GM19023 (cell line): ENCODE measurements around the gene MEX3B.
"Not testable (repeated sequence)": the region's sequence is repeated elsewhere in the genome, so short reads cannot be mapped to it uniquely, and the experiment has no call there.

Experiments
- ATAC-seq: cut with Tn5 transposase; IDR thresholded peaks from one replicate; pipeline ENCODE4 v1.9.1; 2021; ENCODE audit warnings: mild to moderate bottlenecking, moderate library complexity; ENCODE audit not compliant: unreplicated experiment

The MEX3B gene

DNA sequence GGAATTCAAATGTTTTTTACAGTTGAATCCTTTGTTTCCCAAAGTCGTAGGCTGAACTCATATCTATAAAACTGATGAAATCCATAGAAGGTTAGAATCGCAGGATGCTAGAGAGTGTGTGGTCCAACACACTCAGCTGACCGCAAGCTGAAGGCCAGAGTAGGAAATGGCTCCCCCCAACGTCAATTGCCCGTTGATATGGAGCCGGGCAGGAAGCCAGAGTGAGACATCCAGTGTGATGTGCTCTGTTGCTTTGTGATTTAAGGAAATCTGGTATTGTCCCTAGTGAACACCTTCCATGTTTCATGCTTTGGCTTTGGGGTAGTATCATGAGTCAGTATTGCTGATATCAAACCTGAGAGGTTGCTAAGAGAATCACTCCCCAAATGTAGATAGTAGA, 5.8 kb upstream of the MEX3B start:
- no peak for ATAC-seq

DNA sequence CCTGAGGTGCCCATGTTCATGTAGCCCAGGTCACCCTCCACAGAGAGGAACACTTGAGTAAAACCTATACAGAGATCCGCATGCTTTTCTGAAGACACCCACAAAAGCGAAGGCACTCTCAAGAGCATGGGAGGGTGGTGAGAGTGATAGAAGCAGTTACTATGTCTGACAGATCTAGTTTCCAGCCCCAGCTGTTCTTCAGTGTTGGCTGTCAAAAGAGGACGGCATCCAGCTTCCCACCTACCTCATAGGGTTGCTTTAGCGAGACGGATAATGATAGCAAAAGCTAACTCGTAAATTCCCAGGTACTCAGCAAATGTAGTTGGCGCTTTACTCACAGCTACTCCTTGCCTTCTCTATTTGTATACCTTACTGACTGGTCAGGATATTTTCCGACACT, 3.0 kb upstream of the MEX3B start:
- no peak for ATAC-seq

DNA sequence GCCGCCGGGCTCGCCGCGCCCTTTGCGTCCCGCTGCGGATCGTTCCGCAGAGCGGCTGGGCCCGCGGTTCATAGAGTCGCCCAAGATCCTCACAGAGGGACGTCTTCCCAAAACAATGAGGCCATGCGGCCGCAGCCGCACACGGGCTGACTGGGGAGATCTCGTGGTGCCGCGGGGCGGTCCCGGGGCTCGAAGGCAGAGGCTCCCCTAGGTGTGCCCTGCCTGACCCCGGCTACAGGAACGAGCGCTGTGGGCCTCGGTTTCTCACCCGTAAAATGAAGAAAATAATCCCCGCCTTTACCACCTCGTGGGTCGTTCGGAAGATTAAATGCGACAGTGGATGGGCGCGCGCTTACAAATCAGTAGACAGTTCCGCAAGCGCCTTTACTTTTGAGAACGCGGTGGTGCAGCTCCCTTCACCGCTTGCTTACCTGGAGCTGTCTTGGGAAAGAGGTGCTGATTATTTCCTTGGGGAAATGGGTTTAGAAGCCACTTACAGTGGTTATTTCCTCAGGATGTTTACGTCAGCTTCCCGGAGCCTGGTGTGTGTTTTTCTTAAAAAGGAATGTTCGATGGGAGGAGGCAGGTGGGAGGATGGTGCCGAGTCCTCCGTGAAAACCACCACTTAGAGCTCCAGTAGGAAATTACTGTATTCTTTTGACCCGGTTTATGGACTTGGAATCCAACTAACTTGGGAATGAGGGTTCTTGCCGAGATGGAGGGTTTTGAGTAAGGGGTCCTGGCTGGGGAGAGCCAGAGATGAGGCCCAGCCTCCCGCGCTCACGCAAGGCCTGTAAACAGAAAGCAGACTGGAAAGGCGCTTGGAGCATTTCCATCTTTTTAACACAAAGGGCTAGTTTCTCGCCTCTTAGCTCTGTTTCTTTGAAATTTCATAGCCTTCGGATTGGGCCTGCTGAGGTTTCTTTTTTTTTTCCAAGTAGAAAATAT, 1.9 kb upstream of the MEX3B start:
- peak; percentile 0 for ATAC-seq

DNA sequence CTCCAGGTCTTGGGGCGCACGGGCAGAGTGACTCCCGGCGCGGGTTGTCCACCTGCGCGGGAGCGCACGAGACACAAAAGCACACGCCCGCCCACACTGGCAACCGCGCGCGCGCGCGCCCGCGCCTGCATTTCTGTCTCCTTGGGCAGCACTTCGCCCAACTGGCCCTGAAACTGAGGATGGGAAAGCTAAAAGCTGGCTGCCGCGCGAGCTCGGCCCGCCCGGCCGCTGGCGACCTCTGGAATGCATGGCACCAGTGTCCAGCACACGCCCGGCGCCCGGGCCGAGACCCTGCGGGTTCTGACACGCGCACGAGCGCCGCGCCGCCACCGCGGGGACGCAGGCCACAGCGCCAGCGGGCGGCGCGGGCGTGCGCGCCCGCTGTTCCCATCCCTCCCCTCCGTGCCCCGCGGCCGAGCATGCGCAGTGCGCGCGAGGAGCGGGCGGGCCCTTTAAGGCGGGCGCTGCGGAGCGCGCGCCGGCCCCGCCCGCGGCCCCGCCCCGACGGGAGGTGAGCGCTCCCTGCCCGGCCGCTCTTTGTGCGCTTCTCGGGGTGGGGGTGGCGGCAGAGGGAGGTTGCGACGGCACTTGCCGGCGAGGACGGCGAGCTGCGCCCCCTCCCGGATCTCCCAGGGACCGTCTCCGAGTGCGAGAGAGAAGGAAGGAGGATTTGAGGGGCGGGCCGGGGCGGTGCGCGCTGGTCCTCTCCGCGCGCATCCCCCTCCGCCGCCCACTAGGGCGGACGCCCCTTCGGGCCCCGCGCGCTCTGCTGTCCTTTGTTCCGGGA, 1.0 kb upstream of the MEX3B start:
- ATAC-seq: peak; percentile 73

DNA sequence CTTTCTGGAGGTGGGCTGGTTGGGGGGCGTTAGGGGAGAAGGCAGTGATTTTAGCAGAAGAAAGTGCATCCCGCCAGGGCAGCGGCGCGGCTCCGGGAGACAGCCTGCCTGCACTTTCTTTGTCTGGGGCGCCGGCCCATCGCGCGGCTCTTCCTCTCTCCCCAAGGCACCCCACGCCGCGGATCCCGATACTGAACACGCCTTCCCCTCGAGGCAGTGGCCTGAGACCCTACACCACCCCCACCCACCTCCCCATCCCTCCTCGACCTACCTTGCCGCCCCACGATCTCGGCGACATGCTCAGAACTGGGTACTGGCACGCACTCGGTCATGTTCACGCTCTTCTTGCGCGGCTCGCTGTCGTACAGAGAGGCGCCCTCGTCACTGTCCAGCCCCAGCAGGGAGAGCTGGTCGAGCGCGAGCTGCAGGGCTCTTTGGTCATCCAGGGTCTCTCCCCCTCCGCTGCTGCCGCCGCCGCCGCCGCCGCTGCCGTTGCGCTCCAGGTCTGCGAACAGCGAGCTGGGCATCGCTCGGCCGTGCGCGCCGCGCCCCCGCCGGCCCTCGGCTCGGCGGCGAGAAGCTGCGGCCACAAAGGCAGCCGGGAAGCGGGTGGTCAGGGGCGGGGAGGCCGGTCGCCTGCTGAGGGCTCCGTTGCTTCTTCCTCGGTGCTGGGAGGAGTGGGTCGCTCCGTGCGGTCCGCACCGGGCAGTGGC, 483 bp downstream of the MEX3B start:
- ATAC-seq: peak; percentile 4

DNA sequence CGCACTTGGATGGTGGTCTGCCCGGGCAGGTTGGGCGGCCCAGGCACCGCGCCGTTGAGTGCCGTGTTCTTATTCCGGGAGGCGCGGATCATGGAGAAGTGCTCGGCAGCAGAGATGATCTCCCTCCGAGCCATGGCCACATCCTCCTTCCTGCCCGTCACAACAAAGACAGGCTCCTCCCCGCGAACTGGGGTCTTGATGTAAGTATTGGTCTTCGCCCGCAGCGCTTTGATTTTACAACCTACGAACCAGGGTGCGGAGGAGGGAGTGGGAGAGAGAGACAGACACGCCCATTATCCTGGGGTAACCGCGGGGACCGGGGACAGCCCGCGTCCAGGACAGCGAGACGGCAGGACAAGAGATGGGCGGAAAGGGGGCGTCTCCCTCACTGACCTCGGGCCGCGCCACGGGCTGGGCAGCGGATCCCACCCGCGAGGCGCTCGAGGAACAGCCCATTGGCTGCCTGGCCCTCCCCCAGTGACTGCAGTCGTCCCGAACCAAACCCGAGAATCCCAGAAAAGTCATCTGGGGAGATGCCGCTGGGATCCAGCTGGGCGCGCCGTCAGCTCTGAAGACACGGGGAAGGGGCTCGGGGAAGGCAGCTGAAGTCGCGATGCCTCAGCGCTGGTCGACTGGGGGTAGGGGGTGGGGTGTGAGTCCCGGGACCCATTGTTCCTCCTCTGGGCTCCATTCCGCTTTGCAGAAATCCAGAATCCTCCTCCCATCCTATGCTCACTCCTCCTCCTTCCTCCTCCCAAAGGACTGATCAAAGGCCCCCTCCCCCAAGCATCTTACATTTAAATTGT, 1.2 kb downstream of the MEX3B start:
- no peak for ATAC-seq

- ATAC-seq: no peak
Observed at GRCh38 chr15:82043796-82044372, 1.9 kb downstream of the MEX3B start.

GRCh38 chr15:82043130-82043673, 2.6 kb downstream of the MEX3B start:
- no peak for ATAC-seq

DNA sequence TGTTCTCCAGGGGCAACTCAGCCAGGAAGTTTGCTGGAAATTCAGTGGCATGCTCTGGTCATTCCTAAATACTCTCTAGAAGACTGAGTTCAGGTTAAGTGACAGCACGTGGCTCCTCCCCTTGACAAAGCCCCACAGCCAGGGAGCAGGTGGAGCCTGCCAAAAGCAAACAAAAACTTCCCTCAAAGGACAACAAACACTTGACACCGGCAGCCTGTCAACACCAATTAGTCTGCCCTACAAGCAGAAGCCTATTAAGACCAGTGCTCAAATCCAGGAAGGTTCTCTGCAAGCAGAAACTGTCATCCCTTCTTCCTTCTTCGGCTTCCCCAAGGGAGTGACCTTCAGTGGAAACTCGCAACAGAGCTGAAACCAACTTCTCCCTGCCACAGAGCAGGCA, 5.0 kb downstream of the MEX3B start:
- no peak for ATAC-seq

GRCh38 chr15:82040390-82040789, 5.4 kb downstream of the MEX3B start:
- no peak for ATAC-seq

DNA sequence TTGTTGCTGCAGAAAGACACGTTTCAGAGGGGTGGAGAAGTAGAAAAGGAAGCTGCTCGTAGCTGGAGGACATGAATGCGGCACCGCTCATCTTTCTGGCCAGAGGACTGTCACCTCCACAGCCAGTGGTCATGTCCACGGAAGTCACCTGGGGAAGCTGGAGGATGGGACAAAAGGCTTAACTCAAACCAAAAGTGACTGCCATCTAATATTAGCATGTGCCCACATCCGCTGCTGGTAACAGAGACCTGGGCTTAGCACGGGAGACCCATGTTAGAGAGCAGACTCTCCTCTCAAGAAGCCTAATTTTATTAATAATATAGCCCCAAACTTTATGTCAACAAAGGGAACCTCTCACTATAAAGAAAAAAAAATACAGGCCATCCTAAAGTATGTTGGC, 5.9 kb downstream of the MEX3B start:
- ATAC-seq: no peak

GRCh38 chr15:82036461-82036860, 9.4 kb downstream of the MEX3B start:
- ATAC-seq: no peak

- ATAC-seq: no peak
Observed at GRCh38 chr15:82031871-82032270, 13.9 kb downstream of the MEX3B start.

GRCh38 chr15:82030176-82030575, 15.6 kb downstream of the MEX3B start:
- no peak for ATAC-seq

DNA sequence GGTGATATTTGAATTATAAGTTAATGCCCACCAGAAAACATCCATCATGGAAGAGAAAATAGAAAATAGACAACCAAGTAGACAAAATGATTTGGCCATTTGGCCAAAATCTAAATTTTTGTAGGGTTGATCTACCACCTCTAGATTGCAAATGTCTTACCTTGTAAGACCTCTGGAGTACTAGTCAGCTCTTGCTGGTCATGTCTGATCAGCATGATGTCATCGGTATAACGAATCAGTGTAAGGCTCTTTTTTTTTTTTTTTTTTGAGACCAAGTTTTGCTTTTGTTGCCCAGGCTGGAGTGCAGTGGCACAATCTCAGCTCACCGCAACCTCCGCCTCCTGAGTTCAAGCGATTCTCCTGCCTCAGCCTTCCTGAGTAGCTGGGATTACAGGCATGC, 17.7 kb downstream of the MEX3B start:
- not testable (repeated sequence) for ATAC-seq

DNA sequence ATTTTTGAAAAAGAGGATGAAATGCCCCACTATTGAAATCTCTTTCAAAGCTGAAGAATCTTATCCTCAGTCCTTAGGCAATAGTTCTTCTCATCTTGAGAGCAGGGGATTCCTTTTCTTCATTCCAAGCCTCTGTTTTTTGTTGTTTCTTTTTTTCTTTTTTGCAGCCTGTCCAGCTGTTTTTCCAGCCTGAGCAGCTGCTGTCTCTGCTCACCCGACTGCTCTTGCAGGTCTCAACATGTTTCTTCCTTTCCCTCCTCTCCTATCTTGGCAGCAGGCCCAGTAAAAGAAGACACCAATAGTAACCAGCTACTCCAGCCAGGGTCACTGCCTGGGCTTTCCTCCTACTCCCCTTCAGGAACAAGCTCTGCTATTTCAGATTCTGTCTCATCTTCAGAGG, 23.8 kb downstream of the MEX3B start:
- no peak for ATAC-seq

DNA sequence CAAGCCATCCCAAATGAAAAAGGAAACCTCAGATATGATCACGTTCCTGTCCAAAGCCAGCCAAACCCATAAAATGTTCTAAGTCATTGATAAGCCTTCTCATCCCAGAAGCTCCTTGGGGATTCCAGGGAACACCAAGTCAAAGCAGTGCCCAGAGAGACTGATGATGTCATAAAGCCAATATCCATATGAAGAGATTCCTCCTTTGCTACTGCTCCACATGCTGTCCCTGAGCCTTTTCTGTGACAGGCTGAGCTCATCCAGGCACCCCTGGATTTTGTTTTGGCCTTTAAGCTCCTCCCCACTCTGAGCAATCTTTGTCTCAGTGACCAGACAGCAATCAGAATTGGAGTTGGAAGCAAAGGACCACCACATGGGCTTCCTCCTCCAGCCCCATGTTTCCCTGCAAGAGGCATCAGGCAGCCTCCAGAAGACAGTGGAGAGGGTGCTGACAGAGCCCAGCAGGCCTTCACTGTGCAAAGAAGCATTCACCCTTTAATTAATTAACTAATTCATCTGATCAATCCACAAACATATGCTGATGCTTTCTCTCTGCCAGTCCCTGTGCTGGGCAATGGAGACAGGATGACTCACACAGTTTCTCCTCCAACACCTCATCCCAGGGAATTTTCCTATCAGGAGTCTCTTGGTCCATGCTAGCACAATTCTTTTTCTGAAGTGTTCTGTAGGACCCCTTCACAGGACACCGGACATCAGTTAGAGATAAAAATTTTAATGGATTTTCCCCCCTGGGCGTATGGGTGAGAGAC, 25.0 kb downstream of the MEX3B start:
- no peak for ATAC-seq

GRCh38 chr15:82018201-82018600, 27.6 kb downstream of the MEX3B start:
- no peak for ATAC-seq

GRCh38 chr15:82017656-82018055, 28.2 kb downstream of the MEX3B start:
- ATAC-seq: no peak
